HG03039 (cell line): ENCODE data around the gene SLC35A2.

ENCODE experiments used
- ATAC-seq: cut with Tn5 transposase; IDR thresholded peaks from one replicate; pipeline ENCODE4 v1.9.1; 2021; ENCODE audit warnings: mild to moderate bottlenecking, moderate library complexity; ENCODE audit not compliant: unreplicated experiment

SLC35A2 gene

GRCh38 chrX:48911412-48912182 is at the start of gene SLC35A2:
SLC35A2 (minus strand) TSS chrX:48911646; CDS start chrX:48911636, 10 bp downstream.
- peak; percentile 46 for ATAC-seq

DNA sequence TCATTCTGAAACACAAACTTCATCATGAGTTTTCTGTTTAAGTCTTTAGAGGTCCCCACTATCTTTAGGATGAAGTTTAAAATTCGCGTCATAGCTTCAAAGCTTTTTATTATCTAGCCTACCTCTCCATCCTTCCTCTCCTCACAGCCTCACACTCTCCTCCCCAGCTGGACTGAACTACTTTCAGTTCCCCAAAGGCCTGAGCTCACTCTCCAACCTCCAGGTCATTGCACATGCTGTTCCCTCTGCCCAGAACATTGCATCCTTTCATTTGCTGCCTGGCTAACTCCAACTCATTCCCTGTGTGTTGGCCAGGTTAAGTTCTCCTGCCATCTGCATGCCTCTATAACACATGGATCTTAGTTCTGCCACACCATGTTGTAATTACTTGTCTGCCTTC is 48.8 kb upstream of the SLC35A2 start:
- ATAC-seq, result no peak

DNA sequence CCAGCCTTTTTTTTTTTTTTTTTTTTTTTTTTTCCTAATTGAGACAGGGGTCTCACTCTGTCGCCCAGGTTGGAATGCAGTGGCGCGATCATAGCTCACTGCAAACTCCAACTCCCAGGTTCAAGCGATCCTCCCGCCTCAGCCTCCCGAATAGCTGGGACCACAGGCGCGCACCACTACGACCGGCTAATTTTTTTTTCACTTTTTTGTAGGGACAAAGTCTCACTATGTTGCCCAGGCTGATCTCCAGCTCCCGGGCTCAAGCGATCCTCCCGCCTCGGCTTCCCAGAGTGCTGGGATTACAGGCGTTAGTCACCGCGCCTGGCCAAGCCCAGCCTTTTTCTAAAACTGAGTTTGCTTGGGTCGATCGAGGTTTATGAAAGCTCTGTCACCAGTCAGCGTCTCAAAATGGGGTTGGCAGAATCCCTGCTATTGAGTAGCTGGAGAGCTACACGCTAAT is 47.2 kb upstream of the SLC35A2 start:
- ATAC-seq, result no peak

- peak; percentile 76 for ATAC-seq
Measured at GRCh38 chrX:48957827-48958634, 46.6 kb upstream of the SLC35A2 start.

- ATAC-seq, result peak; percentile 34
Measured at GRCh38 chrX:48957477-48957826, 46.0 kb upstream of the SLC35A2 start, which contains the start of gene OTUD5. OTUD5 (minus strand) TSS chrX:48957607; CDS start chrX:48957570, 37 bp downstream.

DNA sequence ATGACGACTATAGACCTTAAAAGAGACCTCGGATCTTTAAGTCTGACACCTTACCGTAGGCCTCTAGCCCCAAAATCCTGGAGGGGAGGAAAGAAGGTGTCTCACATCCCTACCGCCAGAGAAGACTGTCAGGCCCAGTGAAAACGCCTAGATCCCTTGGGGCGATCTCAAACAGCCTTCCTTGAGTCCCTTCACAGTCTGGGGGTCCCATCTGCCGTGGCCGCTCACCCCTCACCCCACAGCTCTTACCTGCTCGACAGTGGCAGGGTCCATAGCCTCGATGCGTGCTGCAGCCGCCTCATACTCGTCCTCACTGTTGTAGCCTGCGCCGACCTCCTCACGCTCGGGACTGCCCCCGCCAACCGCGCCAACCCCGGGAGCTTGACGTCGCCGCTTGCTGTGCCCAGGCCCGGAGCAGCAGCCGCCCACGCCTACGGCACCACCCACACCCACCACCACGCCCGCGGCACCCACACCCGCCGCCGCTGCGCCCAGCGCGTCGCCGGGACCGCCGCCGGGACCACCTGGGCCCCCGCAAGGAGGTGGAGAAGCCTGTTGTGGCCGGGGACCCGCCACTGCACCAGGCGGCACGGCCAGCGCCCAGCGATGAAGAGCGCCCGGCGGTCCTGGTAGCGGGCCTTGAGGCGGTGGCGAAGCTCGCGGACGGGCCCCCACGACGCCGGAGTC is 45.4 kb upstream of the SLC35A2 start:
- ATAC-seq, result peak; percentile 4

GRCh38 chrX:48948589-48948988 is 37.1 kb upstream of the SLC35A2 start:
- no peak for ATAC-seq

DNA sequence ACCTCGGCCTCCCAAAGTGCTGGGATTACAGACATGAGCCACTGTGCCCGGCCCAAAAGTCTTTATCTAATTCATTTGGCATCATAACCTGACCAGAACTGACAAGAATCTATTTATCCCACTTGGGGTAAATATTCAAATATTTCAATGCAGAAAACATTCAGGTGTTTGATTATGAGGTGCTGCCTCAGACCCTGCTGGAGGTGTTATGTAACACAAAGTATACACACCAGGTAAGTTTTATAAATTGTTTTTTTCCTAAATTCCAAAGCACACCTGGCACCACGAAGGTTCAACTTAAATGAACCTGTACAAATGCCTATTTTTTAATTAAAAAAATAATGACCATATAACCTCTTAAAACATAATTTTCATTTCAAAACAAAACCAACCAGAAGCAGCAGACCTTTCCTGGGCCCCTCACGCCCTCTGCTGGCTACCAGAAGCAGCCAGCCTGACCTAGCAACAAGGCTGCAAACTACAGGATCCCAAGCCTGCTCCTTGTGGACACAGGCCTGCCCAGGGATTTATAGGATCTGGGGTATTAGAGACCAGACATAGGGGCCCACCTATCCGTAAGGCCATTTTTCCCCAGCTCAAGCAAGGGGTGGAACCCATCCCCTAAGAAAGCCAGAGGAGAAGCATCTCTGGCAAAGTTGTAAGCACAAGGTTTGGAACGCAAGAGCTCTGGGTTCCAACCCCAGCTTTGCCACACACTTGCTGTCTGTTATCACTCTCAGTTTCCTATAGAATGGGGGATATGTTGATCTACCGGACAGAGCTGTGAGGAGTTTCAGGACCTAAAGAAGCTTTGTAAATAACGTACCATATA is 34.3 kb upstream of the SLC35A2 start:
- ATAC-seq, result no peak

GRCh38 chrX:48942895-48943294 is 31.4 kb upstream of the SLC35A2 start:
- ATAC-seq, result no peak

GRCh38 chrX:48940404-48940955 is 29.0 kb upstream of the SLC35A2 start:
- no peak for ATAC-seq

DNA sequence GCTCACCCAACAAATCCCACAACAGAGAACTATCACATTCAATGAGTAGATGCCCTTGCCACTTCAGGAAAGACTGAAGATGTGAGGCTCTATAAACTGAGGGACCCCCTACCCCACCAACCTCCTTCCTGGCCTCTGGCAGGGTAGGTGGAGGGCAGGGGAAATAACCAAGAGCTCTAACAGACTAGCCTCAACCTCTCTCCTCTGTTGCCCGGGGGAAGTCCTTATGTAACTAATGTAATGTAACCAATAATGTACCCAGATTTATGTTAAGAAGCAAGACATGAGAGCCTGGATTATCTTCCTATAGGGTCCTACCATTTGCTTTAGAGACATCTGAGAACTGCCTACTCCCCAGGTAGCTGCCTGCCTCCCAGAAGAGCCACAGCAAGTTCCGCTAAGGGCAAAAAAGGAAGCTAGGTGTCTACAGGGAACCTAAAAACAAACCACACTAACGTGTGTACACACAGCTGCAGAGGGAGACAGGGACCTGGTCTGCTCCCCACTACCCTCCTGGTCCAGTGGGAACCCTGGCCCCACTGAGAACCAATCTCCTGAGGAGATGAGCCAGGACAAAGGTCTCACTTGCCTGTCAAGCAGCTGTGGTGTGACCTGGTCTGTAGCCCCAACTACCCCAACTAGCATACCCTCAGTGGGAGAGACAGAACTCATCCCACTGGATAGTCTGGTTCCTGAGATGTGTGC is 28.2 kb upstream of the SLC35A2 start:
- ATAC-seq, result no peak

DNA sequence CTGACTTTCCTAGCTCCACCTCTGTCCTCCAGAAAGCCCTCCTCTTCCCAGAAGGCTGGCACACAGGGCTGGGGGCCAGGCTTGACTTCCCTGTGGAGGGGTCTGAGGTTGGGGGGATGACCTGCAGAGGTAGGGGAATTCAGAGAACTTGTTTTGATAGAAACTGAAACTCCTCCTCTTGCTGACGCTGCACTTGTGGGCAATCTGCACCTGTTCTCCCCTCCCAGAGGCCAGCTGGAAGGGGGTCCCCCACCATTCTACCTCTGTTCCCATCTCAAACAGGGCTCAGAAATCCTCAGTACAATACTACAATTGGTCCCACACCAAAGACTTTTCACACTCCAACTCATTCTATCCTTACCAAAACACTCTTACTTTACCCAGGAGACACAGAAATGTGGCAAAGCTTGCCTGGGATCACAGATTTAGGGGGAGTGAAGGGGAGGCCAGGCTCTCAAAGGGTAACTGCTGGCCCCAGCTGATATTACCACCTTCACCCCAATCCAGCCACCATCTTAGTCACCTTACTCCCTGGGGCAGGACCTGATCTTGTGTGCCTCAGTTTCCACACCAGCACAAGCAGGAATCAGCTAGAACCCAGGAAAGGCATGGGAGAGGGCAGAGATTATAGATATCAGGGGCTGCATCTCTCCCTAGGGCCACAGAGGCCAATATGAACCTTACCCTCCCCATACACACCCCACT is 27.4 kb upstream of the SLC35A2 start:
- ATAC-seq, result no peak

- ATAC-seq, result peak; percentile 56
Measured at GRCh38 chrX:48937054-48937907, 25.8 kb upstream of the SLC35A2 start.

- no peak for ATAC-seq
Measured at GRCh38 chrX:48936429-48937053, 25.1 kb upstream of the SLC35A2 start.

GRCh38 chrX:48935301-48935670 is 23.8 kb upstream of the SLC35A2 start:
- no peak for ATAC-seq

- no peak for ATAC-seq
Measured at GRCh38 chrX:48934581-48935300, 23.3 kb upstream of the SLC35A2 start.

DNA sequence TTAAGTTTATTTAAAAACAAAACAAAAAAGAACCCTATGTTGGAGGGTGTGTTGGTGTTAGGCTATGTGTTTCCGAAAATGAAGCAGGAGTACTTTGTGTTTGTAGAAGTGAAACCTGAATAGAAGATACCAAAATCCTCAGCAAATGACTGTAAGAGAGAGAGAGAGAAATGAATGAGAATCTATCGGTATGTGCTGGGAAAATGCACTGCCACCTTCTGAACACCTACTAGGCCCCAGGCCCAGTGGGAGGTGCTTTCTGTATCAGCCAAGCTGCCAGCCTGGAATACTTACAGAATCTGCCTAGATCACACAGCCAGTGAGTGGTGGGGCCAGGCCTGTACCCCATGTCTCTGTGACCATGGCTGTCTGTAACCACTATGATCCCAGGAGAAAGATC is 22.3 kb upstream of the SLC35A2 start:
- ATAC-seq, result no peak
